A673 (cell line): ENCODE measurements around the gene CYP27C1. TPM values are rescaled to one million over a fixed set of nuclear protein-coding genes. Genes with fewer than 3 reads are reported as not detected.

Source experiments
- BruUV-seq: library from RNA; stranded (reverse); fragments of 400-500 nt; replicated peaks from 2 replicates; lab custom pipeline; 2021; lab: Mats Ljungman, UMichigan
- CTCF ChIA-PET: fragments of 300-600 bp; sonication (Branson Sonifier 250); formaldehyde crosslinking; loops from one replicate; lab custom pipeline; 2022; ENCODE audit warnings: antibody characterized with exemption; lab: Charles Lee
- POLR2A ChIA-PET: fragments of 300-600 bp; sonication (Branson Sonifier 250); formaldehyde crosslinking; loops from one replicate; lab custom pipeline; 2022; ENCODE audit warnings: antibody characterized with exemption; ENCODE audit not compliant: low non-redundant PET; lab: Charles Lee
- DNase-seq: peaks from one replicate; pipeline ENCODE4 v3.0.0-alpha.2; 2015; ENCODE audit warnings: low spot score
- H3K27ac ChIP-seq: fragments of 200-600 bp; sonication (generic); 2 replicates; pipeline ENCODE4 v1.5.1; 2016; ENCODE audit warnings: mixed run types, low read depth, mild to moderate bottlenecking, mixed read lengths, antibody characterized with exemption, low read length; ENCODE audit not compliant: poor library complexity, severe bottlenecking
- H3K27me3 ChIP-seq: fragments of 200-600 bp; sonication (generic); replicated peaks from 2 replicates; pipeline ENCODE4 v1.6.1; 2017; ENCODE audit warnings: mixed run types, low read depth, mild to moderate bottlenecking, mixed read lengths, antibody characterized with exemption, low read length; ENCODE audit not compliant: insufficient read depth, poor library complexity
- H3K36me3 ChIP-seq: fragments of 200-600 bp; sonication (generic); 2 replicates; pipeline ENCODE4 v1.6.1; 2016; ENCODE audit warnings: mixed run types, mild to moderate bottlenecking, mixed read lengths, antibody characterized with exemption, low read length; ENCODE audit not compliant: insufficient read depth, poor library complexity, severe bottlenecking
- H3K4me1 ChIP-seq: fragments of 200-600 bp; sonication (generic); 2 replicates; pipeline ENCODE4 v1.6.1; 2017; ENCODE audit warnings: mixed run types, mild to moderate bottlenecking, mixed read lengths, antibody characterized with exemption, low read length; ENCODE audit not compliant: insufficient read depth, poor library complexity, severe bottlenecking
- H3K4me3 ChIP-seq: fragments of 200-600 bp; sonication (generic); 2 replicates; pipeline ENCODE4 v1.5.1; 2016; ENCODE audit warnings: low read depth, mixed run types, mild to moderate bottlenecking, mixed read lengths, low read length; ENCODE audit not compliant: poor library complexity, severe bottlenecking
- H3K9me3 ChIP-seq: fragments of 200-600 bp; sonication (generic); 2 replicates; pipeline ENCODE4 v1.6.1; 2016; ENCODE audit warnings: mixed run types, low read depth, mild to moderate bottlenecking, mixed read lengths, antibody characterized with exemption, low read length; ENCODE audit not compliant: poor library complexity, severe bottlenecking
- EZH2 ChIP-seq: fragments of 200-600 bp; sonication (generic); IDR thresholded peaks from 2 replicates; pipeline ENCODE4 v1.6.1; 2017; ENCODE audit warnings: borderline replicate concordance, low read depth, mild to moderate bottlenecking, mixed read lengths, antibody characterized with exemption, low read length; ENCODE audit not compliant: poor library complexity, severe bottlenecking
- intact Hi-C: fragments of 100-400 bp; cut with micrococcal nuclease; formaldehyde crosslinking; loops from one replicate; pipeline ENCODE4 v1.10.0; 2022; ENCODE audit not compliant: unreplicated experiment
- total RNA-seq: library from RNA; stranded (reverse); gene quantifications from 2 replicates; pipeline ENCODE4 v1.2.3, GENCODE V29; 2021
- TF ChIP-seq, protein P1 (sequence below): fragments of 300-800, 200-600 bp; sonication (generic); conservative IDR thresholded peaks from 2 replicates; pipeline ENCODE4 v1.5.1; 2017; ENCODE audit warnings: low read depth, mild to moderate bottlenecking, antibody characterized with exemption, low read length, moderate library complexity, mixed read lengths

The CYP27C1 gene
- total RNA-seq, 1 experiment from 2014 or later: 4.2 TPM

DNA sequence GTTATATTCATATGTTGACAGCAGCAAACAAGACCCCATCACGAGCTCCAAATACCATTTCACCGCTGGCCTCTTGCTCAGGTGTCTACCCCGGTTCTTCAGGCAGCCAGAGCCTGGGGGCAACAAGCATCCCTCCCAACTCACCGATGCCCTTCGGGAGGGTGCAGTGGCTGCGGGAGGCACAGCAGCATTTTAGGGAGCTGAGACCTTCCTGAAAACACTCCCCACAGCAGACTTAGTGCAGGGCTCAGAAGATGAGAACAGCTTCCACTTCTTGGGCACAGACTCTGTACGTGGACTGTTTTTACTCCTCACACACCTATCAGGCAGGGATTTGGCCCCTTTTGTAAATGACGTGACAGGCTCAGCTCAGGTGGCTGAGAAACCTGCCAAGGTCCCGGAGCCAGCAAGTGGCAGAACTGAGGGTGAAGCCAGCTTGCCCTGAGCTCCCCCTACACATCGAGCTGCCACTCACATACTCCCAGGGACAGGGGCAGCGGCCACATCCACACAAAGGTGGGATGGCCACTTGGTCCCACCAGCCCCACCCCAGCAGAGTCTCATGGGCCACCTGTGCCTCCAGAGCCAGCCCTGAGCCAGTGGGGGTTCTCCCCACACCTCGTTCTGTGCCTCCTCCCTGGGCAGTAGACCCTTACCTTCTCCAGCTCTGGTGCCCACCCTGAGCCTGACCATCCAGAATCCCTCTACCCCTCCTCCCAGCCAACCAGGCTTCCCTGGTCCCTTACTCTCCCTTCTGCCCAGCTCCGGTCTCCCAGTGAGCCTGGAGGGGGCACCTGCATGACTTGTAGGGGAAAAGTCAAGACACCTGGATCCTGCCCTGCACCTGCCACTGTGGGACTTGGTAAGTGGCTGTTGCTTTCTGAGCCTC is 28.5 kb downstream of the CYP27C1 start:
- DNase-seq: no peak
- Histone ChIP-seq H3K4me1 (no peaks in the 10 kb centered on the region), H3K36me3 (no peaks in the 10 kb centered on the region), H3K9me3 (no peaks in the 10 kb centered on the region), H3K4me3 (no peak overlapping the region), H3K27ac (no peak overlapping the region), H3K27me3 (no peaks in the 10 kb centered on the region)
- POLR2A ChIA-PET: no interaction called here
- CTCF ChIA-PET: no interaction called here
- intact Hi-C loops: no loop called here
- TF ChIP-seq EZH2: no peak
- TF ChIP-seq, protein P1, sequence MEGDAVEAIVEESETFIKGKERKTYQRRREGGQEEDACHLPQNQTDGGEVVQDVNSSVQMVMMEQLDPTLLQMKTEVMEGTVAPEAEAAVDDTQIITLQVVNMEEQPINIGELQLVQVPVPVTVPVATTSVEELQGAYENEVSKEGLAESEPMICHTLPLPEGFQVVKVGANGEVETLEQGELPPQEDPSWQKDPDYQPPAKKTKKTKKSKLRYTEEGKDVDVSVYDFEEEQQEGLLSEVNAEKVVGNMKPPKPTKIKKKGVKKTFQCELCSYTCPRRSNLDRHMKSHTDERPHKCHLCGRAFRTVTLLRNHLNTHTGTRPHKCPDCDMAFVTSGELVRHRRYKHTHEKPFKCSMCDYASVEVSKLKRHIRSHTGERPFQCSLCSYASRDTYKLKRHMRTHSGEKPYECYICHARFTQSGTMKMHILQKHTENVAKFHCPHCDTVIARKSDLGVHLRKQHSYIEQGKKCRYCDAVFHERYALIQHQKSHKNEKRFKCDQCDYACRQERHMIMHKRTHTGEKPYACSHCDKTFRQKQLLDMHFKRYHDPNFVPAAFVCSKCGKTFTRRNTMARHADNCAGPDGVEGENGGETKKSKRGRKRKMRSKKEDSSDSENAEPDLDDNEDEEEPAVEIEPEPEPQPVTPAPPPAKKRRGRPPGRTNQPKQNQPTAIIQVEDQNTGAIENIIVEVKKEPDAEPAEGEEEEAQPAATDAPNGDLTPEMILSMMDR: no peak
- no TSS peak for BruUV-seq

DNA sequence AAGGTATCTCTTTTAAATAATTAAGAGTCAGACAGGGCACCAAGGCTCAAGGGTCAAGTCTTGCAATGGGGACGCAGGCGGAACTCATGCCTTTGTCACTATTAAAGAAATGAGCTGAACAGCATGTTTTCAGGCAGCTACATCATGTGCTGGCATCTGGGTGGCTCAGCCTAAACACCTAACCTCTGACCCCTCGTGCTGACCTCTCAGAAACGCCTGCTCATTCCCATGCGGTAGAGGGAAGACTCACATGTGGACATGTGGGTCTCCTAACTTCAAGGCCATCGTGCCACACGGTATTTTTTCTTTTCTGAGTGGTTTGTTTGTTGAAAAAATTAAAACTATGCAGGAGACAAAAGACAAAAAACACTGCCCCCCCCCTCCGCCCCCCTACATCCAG is 31.3 kb downstream of the CYP27C1 start:
- no TSS peak for BruUV-seq
- TF ChIP-seq, protein P1: no peak
- TF ChIP-seq EZH2: no peak
- Histone ChIP-seq H3K4me3 (no peak overlapping the region), H3K27me3 (no peaks in the 10 kb centered on the region), H3K4me1 (no peaks in the 10 kb centered on the region), H3K36me3 (no peaks in the 10 kb centered on the region), H3K27ac (no peak overlapping the region), H3K9me3 (no peaks in the 10 kb centered on the region)
- no peak for DNase-seq
- ChIA-PET POLR2A (no interaction called here), CTCF (no interaction called here)
- intact Hi-C loops: no loop called here

DNA sequence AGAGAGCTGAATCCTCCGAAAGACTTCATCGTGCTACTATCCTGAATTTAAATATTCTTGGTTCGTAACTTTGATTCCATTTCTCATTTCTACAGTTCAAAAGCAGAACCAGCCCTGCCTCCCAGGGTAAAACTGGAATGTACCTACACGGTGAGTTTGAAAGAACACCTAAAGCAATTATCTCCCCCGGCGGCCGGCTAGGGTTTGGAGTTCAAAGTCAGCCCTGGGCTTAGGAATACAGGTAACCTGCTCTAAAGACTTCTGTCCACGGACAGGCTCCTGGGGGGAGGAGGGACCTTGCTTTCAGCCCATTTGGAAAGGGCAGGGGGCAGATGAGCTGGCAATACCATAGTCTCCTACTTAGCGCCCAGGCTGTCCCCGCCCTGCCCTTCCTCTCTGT is 32.3 kb downstream of the CYP27C1 start:
- ChIA-PET POLR2A (no interaction called here), CTCF (no interaction called here)
- TF ChIP-seq EZH2: no peak
- TF ChIP-seq, protein P1: no peak
- Histone ChIP-seq H3K4me1 (no peaks in the 10 kb centered on the region), H3K36me3 (no peaks in the 10 kb centered on the region), H3K27ac (no peak overlapping the region), H3K4me3 (no peak overlapping the region), H3K27me3 (no peaks in the 10 kb centered on the region), H3K9me3 (no peaks in the 10 kb centered on the region)
- BruUV-seq: no TSS peak
- DNase-seq: no peak
- intact Hi-C loops: no loop called here
